Femur (tissue), 1 donor: ENCODE results near the gene TSPAN11.

Source experiments
- DNase-seq: peaks from one replicate; pipeline ENCODE4 v3.0.0-alpha.2; 2017

The TSPAN11 gene

DNA sequence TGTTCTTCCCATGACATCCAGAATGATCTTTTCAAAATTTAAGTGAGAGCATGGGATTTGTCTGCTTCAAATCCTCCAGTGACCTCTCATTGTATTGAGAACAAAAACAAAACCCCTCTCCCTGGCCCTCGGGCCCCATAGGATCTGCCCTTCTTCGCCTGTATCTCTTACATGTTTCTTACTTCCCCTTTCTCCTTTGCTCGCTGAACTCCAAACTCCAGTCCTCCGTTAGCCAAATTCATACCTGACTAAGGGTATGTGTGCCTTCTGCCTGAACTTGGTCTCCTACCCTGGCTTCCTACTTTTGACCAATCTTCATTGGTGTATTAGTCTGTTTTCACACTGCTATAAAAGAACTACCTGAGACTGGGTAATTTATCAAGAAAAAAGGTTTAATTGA is 13.2 kb upstream of the TSPAN11 start:
- DNase-seq = no peak

- no peak for DNase-seq
Measured at GRCh38 chr12:30914986-30915591, 11.5 kb upstream of the TSPAN11 start.

- DNase-seq = no peak
Measured at GRCh38 chr12:30923057-30923456, 3.5 kb upstream of the TSPAN11 start.

DNA sequence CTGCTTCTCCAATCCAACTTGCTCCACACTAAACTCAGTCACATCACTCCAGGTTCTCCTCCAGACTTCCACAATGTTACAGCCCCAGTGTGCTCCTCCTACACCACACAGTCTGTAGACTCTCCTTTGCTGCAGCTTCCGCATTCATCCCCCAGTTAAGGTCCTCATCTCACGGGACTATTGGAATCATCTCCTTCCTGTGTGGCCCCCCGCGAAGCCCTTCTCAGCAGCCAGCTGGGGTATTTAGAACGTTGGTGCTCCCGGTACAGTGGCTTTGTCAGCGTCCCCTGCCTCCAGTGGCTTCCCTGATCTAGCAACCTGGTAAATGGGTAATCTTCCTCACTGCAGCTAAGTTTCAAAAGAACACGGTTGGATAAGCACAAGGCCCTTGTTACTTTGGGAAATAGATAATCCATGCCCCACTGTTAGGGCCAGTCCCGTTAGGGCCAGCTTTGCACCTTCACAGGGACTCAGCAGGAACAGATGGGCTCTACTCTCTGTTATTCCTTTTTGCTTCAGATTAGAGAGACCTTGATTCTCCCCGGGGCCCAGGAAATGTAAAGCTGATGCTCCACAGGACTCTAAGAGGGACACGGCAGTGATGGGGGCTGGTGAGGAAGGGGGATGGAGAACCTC is 823 bp upstream of the TSPAN11 start:
- DNase-seq = no peak

GRCh38 chr12:30927222-30927611 is 669 bp downstream of the TSPAN11 start:
- peak; percentile 51 for DNase-seq

DNA sequence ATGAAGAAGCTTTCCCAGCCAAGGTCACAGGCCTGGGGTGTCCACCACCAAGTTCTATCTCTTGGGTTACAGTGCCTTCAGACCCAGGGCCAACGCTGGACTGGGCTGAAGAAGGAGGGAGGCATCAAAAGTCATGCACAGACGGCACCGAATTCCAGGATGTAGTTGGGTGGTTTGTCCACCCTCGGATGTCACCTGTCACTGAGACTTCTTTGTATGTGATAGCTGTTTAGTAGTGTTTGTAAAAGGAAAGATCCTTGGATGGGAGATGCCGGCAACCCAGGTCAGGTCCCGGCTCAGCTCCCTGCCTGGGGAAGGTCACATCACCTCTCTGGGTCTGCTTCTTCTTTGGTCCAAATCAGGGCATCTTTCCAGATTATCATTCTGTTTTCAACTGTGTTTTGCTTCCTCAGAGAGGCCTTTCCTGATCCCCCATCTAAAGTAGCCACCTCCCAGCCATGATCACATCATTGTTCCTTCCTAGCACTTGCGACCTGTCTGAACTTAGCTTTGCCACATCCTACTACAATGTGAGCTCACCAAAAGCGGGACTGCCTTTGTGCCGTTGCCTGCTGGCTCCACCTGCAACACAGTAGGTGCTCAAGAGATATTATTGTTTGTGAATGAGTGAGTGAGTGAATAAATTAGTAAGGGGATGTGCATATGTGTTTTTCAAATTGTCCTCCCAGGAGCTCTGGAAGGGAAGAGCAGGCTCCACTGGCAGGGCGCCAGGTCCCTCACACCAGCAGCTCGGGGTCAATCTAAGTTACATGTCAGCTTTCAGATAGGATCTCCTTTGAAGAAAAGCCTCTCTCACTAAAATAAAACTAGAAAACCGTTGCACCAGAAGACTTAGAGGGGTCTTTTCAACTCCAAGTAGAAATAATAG is 2.1 kb downstream of the TSPAN11 start:
- DNase-seq = no peak

DNA sequence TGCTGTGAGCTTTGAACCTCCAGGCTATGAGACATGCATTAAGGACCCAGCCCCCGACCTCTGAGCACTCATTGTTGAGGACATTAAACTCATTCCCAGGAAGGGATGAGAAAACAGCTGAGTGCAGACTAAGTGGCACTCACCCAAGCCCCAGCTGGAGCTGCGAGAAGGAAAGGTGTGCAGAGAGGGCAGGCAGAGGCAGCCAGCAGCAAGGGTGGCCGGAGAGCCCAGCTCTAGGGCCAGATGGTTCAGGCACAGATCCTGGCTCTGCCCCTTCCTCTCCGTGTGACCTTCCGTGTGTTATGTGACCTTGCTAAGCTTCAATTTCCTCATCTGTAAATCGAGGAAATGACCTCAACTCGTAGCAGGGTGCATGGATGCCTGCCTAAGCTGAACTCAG is 3.7 kb downstream of the TSPAN11 start:
- DNase-seq = no peak

GRCh38 chr12:30930641-30931040 is 4.1 kb downstream of the TSPAN11 start:
- no peak for DNase-seq

GRCh38 chr12:30932881-30933280 is 6.3 kb downstream of the TSPAN11 start:
- no peak for DNase-seq

DNA sequence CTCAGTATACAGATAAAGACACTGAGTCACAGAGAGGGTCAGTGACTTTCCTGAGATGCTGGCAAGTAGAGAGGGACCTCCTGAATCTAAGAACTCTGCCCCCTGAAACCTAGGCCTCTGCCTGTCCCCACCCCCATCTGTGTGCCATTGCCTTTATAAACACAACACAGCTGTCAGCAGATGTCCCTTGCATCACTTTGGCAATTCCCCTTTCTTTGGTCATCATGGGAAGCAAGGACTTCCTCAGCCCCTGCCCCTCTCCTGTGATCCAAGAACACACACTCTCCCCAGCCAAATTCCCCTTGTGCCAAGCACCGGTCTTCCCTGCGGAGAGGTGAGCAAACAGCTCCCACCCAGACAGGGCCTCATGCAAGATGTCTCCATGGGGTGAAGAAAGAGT is 8.3 kb downstream of the TSPAN11 start:
- no peak for DNase-seq

GRCh38 chr12:30936036-30936435 is 9.5 kb downstream of the TSPAN11 start:
- no peak for DNase-seq

GRCh38 chr12:30939234-30939633 is 12.7 kb downstream of the TSPAN11 start:
- no peak for DNase-seq

- DNase-seq = no peak
Measured at GRCh38 chr12:30942486-30942885, 15.9 kb downstream of the TSPAN11 start.

DNA sequence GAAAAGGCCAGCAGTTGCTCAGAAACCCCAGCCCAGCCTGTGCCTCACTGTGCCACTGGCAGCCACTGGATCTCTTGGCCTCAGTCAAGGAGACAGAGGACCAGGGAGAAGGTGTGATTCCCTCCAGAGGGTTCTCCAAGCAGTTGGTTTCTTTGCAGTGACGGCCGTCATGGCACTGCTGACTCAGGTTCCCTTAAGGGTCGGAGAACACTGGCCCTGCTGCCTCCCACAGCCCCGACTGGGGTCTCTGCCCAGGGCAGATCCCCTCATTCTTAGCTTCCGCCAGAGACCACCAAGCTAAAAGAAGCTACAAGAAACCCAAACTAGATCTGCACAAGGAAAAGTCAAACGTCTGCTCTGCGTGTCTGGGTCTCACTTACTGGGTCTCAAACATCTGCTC is 16.4 kb downstream of the TSPAN11 start:
- DNase-seq = no peak

DNA sequence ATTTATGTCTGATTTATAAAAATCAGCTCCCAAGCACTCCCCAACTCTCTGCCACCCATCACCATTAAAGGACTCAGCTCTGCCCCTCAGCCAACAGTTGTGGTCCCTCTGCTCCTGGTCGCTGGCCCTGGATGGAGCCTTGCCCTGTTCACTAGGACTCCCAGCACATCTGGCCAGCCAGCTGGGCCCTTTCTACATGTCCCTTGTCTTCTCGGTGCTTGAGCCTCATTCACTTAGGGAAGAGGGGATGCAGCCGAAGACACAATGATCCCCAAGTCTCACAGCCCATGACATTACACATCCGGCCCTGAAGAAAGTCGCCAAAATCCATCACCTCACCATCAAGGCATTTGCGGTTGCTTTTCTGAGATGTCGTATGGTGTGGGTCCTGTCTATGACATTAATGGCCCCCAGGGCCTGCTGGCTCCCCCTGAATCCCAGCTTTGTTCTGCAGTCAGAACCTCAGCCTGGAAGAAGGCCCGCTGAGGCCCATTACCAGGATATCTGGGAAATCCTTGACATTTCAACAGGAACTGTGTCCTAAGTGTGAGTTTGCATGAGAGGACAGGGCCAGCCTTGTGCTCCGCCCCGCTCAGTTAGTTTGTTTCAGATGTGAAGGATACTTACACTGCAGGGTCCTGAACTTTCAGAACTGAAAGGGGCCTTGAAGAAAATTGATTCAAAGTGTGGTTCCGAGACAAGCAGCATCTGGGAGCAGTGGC is 19.1 kb downstream of the TSPAN11 start:
- DNase-seq = no peak

DNA sequence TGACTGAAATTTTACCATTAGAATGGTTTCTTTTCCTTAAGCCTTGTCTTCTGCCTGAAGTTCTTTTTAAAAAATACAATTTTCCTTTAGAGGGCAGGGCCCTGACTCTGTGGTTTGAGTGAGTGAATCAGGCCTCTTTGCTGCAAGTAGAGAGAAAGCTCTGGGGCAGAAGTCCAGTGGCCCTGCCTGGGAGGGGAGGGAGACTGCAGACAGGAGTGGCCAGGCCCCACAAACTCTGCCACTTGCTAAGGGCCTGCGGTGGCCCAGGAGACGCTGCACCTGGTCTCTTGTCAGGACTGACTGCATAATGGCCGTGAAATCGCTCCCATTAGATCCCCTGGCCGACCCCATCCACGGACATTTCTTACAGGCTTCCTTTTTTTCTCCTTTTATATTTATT is 25.5 kb downstream of the TSPAN11 start:
- no peak for DNase-seq

DNA sequence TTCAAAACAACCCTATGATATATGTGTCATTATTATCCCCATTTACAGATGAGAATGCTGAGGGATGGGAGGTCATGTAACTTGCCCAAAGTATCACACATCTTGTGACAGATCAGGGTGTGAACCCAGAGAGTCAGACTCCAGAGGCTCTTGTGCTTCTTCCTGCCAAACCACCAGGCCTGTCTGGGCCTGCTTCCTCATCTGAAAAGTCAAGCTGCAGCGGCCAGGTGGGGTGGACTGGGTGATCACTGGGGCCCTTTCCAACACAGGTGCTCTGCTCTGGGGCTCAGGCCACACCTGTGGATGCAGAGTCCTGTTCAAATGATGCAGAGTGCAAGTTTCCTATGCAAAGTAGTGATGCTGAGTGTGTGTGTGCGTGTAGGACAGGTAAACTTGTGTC is 26.7 kb downstream of the TSPAN11 start:
- DNase-seq = no peak

DNA sequence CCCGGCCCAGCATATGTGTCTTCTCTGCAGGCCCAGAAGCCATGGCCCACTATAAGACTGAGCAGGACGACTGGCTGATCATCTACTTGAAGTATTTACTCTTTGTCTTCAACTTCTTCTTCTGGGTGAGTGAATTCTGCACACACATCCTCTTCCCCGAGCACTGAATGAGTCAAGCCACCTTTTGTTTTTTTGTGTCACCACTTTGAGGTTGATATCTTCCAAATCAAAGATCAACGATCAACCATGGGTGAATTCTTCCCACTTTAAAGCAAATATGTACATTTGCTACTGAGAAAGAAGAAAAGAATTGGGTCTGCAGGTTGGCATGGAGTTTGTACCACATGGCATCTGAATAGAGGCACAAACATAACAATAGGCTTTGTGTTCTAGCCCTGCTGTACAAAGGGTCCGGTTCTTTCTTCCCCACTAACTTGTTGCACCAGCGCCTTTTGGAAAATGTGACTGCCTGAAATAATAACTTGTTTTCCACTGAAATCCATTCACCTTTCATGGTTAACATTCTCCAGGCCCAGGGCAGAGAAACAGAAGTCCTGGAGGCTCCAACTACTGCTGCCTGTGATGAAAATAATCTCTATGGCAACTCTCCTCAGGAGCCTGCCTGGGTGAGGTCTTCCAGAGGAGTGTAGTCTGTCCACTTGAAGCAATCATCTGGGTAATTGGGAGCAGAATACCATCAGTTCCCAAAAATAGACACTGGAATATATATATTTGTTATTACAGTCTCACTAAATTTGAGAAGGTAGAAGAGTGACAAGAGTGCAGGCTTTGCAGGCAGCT is 27.6 kb downstream of the TSPAN11 start:
- DNase-seq = no peak

- DNase-seq = no peak
Measured at GRCh38 chr12:30955214-30955613, 28.7 kb downstream of the TSPAN11 start.

DNA sequence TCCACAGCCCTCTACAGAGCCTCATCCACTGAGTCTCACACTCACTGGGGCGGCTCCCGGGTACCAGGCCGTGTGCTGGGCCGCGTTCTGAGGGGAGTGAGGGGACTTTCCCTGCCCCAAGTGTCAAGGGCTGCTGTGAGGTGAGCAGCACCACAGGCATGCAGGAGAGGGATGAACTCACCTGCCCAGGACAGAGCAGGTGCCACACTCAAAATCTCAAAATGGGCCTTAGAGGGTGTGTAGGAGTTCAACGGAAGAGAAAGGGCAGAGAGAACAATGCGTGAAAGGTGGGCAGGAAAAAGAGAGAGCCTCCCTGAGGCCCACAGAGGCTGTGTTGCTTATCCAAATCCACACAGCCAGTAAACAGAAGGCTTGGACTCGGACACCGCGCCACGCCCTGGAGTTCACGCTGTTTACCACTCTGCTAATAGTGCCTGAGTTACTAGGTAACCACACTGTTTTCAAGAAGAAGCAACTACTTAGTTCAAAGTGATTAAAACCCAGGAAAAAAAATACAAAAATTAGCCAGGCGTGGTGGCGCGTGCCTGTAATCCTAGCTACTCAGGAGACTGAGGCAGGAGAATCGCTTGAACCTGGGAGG is 32.7 kb downstream of the TSPAN11 start:
- no peak for DNase-seq

DNA sequence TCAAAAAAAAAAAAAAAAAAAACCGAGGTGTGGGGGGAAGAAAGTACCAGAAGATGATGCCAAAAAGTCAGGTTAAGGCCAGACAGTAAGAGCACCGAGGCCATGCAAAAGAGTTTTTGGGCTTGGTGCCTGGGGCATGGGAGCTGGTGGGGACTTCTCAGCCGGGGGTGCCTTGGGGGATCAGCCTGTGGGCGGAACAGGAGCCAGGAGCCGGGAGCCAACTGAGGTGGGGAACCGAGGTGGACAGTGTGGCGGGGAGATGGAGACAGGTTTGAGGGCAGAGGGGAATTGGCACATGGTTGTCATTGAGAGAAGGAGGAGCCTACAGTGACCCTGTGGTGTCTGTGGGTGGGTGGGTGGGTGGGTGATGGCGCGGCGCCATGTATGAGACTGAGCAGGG is 33.2 kb downstream of the TSPAN11 start:
- no peak for DNase-seq

- DNase-seq = no peak
Measured at GRCh38 chr12:30961030-30961429, 34.5 kb downstream of the TSPAN11 start.
